ENCODE results near the gene RBM43.

The RBM43 gene

DNA sequence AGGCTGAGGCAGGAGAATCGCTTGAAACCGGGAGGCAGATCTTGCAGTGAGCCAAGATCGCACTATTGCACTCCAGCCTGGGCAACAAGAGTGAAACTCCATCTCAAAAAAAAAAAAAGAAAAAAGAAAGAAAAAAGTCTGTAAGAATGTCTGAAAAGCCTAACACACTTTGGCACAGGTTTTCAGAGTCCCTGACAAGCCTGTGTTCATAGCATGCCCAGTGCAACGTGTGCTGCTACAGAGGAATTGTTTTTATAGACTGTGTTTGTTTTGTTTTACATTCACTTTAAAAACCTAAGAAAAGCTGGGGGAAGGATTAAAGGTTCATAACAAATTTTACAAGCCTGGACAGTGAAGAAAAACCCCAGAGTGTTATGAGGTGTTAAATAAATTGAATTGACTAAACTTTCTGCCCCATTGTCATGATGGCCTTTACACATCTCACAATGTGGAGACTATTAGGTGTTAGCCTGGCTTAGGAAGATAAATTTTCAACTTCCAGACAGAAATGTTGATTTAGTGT is 55.2 kb downstream of the RBM43 start:
- no peak for DNase-seq

- no peak for DNase-seq
Measured at GRCh38 chr2:151205571-151205970, 56.1 kb downstream of the RBM43 start.

DNA sequence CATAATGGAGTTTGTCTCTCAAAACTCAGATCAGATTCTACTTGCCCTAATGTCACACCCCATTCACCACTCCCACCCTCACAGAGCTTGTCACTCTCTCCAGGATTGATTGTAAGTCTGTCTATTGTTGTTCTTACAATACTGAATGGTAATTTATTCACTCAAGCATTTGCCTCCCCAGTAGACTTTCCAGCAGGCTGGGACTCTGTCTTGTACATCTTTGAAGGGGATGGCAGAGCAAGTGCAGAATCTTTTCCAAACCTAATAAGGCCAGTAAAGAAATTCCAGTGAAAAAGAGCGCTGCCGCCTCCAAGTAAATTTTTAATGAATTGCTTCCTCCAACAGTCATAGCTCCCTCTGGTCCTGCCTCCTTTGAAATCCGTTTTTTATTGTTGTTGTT is 56.9 kb downstream of the RBM43 start:
- no peak for DNase-seq

GRCh38 chr2:151200844-151201243 is 60.8 kb downstream of the RBM43 start:
- no peak for DNase-seq

- no peak for DNase-seq
Measured at GRCh38 chr2:151200277-151200676, 61.4 kb downstream of the RBM43 start.

- DNase-seq, result no peak
Measured at GRCh38 chr2:151198645-151199044, 63.0 kb downstream of the RBM43 start.

All from NCI-H69 (cell line).